Activated CD8-positive, alpha-beta memory T cell treated with anti-CD3 and anti-CD28 coated beads for 4 hours (primary cell): Measurements from ENCODE around the gene NTRK2.

Experiments used
- DNase-seq, 2 donors: peaks; one replicate each; pipeline ENCODE4 v3.0.0-alpha.2; 2020; ENCODE audit warnings: low read depth in 2 of 2

NTRK2 gene

GRCh38 chr9:84681516-84682285 is 12.2 kb downstream of the NTRK2 start:
- DNase-seq, result no peak

GRCh38 chr9:84686068-84686467 is 16.5 kb downstream of the NTRK2 start:
- DNase-seq, result no peak

- no peak for DNase-seq
Observed at GRCh38 chr9:84688956-84689355, 19.4 kb downstream of the NTRK2 start.

GRCh38 chr9:84691634-84692033 is 22.1 kb downstream of the NTRK2 start:
- DNase-seq, result no peak

GRCh38 chr9:84694248-84694647 is 24.7 kb downstream of the NTRK2 start:
- no peak for DNase-seq

- DNase-seq, result no peak
Observed at GRCh38 chr9:84697042-84697441, 27.5 kb downstream of the NTRK2 start.

- DNase-seq, result no peak
Observed at GRCh38 chr9:84697509-84698114, 28.1 kb downstream of the NTRK2 start.

GRCh38 chr9:84698323-84698722 is 28.8 kb downstream of the NTRK2 start:
- DNase-seq, result no peak

- DNase-seq, result no peak
Observed at GRCh38 chr9:84699984-84700383, 30.5 kb downstream of the NTRK2 start.

GRCh38 chr9:84701801-84702200 is 32.3 kb downstream of the NTRK2 start:
- no peak for DNase-seq

- no peak for DNase-seq
Observed at GRCh38 chr9:84702471-84702870, 32.9 kb downstream of the NTRK2 start.

- DNase-seq, result no peak
Observed at GRCh38 chr9:84703793-84704192, 34.3 kb downstream of the NTRK2 start.

- no peak for DNase-seq
Observed at GRCh38 chr9:84705128-84705527, 35.6 kb downstream of the NTRK2 start.

GRCh38 chr9:84708400-84708799 is 38.9 kb downstream of the NTRK2 start:
- DNase-seq, result no peak

GRCh38 chr9:84709056-84709455 is 39.5 kb downstream of the NTRK2 start:
- no peak for DNase-seq

- DNase-seq, result no peak
Observed at GRCh38 chr9:84710701-84711397, 41.3 kb downstream of the NTRK2 start.

GRCh38 chr9:84711398-84711777 is 41.9 kb downstream of the NTRK2 start:
- DNase-seq, result no peak

GRCh38 chr9:84711936-84712335 is 42.4 kb downstream of the NTRK2 start:
- DNase-seq, result no peak

- DNase-seq, result no peak
Observed at GRCh38 chr9:84716217-84716616, 46.7 kb downstream of the NTRK2 start.

GRCh38 chr9:84718476-84718875 is 48.9 kb downstream of the NTRK2 start:
- DNase-seq, result no peak

GRCh38 chr9:84722388-84722989 is 53.0 kb downstream of the NTRK2 start:
- DNase-seq, result no peak

GRCh38 chr9:84723426-84723825 is 53.9 kb downstream of the NTRK2 start:
- DNase-seq, result no peak

GRCh38 chr9:84731696-84732095 is 62.2 kb downstream of the NTRK2 start:
- no peak for DNase-seq
